Peyer's patch (tissue), 4 donors: ENCODE results near the gene CCDC12.

Experiments used
- CTCF ChIP-seq, 6 experiments: fragments of 450-650 bp in 4 of 6; fragments of 200-600 bp in 2 of 6; sonication (generic) in 1 of 6; IDR thresholded peaks; one replicate each; pipeline ENCODE4 v1.5.1; 2017 to 2019; ENCODE audit warnings: antibody characterized with exemption in 6 of 6, mild to moderate bottlenecking in 3 of 6, moderate library complexity in 1 of 6
- POLR2A ChIP-seq, 2 donors: fragments of 450-650 bp; IDR thresholded peaks; one replicate each; pipeline ENCODE4 v1.5.1; 2017; ENCODE audit warnings: antibody characterized with exemption in 2 of 2, mild to moderate bottlenecking in 2 of 2, moderate library complexity in 2 of 2

GRCh38 chr3:46953234-46954010, 23.1 kb downstream of the CCDC12 start:
- TF ChIP-seq POLR2A (IDR thresholded peaks at IDR 0.05) (no peak), CTCF (IDR thresholded peaks at IDR 0.05) (no peak)
